Right hindlimb (tissue), 1 donor: ENCODE results near the gene ZFPM1.
"Not testable (repeated sequence)": the region's sequence is repeated elsewhere in the genome, so short reads cannot be mapped to it uniquely, and the experiment has no call there.

ENCODE experiments used
- DNase-seq: peaks from one replicate; pipeline ENCODE4 v3.0.0-alpha.2; 2018

ZFPM1 gene

GRCh38 chr16:88482630-88483391, 29.7 kb downstream of the ZFPM1 start:
- no peak for DNase-seq

GRCh38 chr16:88483392-88483641, 30.2 kb downstream of the ZFPM1 start:
- DNase-seq: no peak

GRCh38 chr16:88484505-88485365, 31.7 kb downstream of the ZFPM1 start:
- no peak for DNase-seq

- DNase-seq: not testable (repeated sequence)
Observed at GRCh38 chr16:88485366-88485741, 32.3 kb downstream of the ZFPM1 start.

GRCh38 chr16:88486398-88487123, 33.5 kb downstream of the ZFPM1 start:
- DNase-seq: no peak

GRCh38 chr16:88487124-88487432, 34.0 kb downstream of the ZFPM1 start:
- no peak for DNase-seq

- no peak for DNase-seq
Observed at GRCh38 chr16:88487920-88488851, 35.1 kb downstream of the ZFPM1 start.

- no peak for DNase-seq
Observed at GRCh38 chr16:88489163-88489741, 36.2 kb downstream of the ZFPM1 start.

- no peak for DNase-seq
Observed at GRCh38 chr16:88491001-88491559, 38.0 kb downstream of the ZFPM1 start.

GRCh38 chr16:88491560-88492310, 38.7 kb downstream of the ZFPM1 start:
- DNase-seq: no peak

GRCh38 chr16:88493879-88494278, 40.8 kb downstream of the ZFPM1 start:
- no peak for DNase-seq

- DNase-seq: no peak
Observed at GRCh38 chr16:88494335-88495154, 41.5 kb downstream of the ZFPM1 start.

GRCh38 chr16:88495268-88495772, 42.2 kb downstream of the ZFPM1 start:
- DNase-seq: no peak

GRCh38 chr16:88497561-88498462, 44.7 kb downstream of the ZFPM1 start:
- DNase-seq: peak; percentile 43

- DNase-seq: no peak
Observed at GRCh38 chr16:88498576-88499208, 45.6 kb downstream of the ZFPM1 start.

- DNase-seq: no peak
Observed at GRCh38 chr16:88499292-88499691, 46.2 kb downstream of the ZFPM1 start.

- no peak for DNase-seq
Observed at GRCh38 chr16:88499836-88500251, 46.8 kb downstream of the ZFPM1 start.

- no peak for DNase-seq
Observed at GRCh38 chr16:88500255-88500661, 47.2 kb downstream of the ZFPM1 start.
